Cardiac muscle cell (in vitro differentiated cells and primary cell): ENCODE data around the gene CA9. TPM values are rescaled to one million over a fixed set of nuclear protein-coding genes. Genes with fewer than 3 reads are reported as not detected.

Experiments
- DNase-seq, 2 donors: peaks; one replicate each; pipeline versions ENCODE4 v3.0.0 to v3.0.0-alpha.2; 2010 to 2017; ENCODE audit warnings: low read depth in 1 of 2, low spot score in 1 of 2
- H3K27ac ChIP-seq: fragments of 200-600 bp; sonication (generic); 2 replicates; pipeline ENCODE4 v1.5.1; 2016
- H3K27me3 ChIP-seq: fragments of 200-600 bp; sonication (generic); 2 replicates; pipeline ENCODE4 v1.6.0; 2016; ENCODE audit warnings: control low read depth
- H3K36me3 ChIP-seq: fragments of 200-600 bp; sonication (generic); 2 replicates; pipeline ENCODE4 v1.5.1; 2016; ENCODE audit warnings: control low read depth
- H3K4me1 ChIP-seq: fragments of 200-600 bp; sonication (generic); 2 replicates; pipeline ENCODE4 v1.8.1; 2017; ENCODE audit warnings: low read depth, mild to moderate bottlenecking, mixed run types
- H3K4me3 ChIP-seq: fragments of 200-600 bp; sonication (generic); 2 replicates; pipeline ENCODE4 v1.5.1; 2016; ENCODE audit warnings: mild to moderate bottlenecking
- H3K9me3 ChIP-seq: fragments of 200-600 bp; sonication (generic); 2 replicates; pipeline ENCODE4 v1.5.1; 2017; ENCODE audit warnings: low read depth, mild to moderate bottlenecking, control low read depth
- CTCF ChIP-seq: IDR thresholded peaks from 2 replicates; pipeline ENCODE4 v1.5.1; 2012; ENCODE audit warnings: low read depth, mild to moderate bottlenecking, low read length
- polyA plus RNA-seq: library from polyadenylated mRNA; unstranded; fragments of >200 nt; fragmentation: Nextera tagmentation; extraction: Ambion mirVana; gene quantifications from 2 replicates; pipeline ENCODE4 v1.2.1, GENCODE V29; 2016
- total RNA-seq: library from RNA; depleted of rRNA; stranded (reverse); fragments of >200 nt; gene quantifications from 2 replicates; pipeline ENCODE4 v1.2.3, GENCODE V29; 2016

CA9 gene
- total and polyA plus RNA-seq, 2 experiments from 2014 or later, result 2.4 to 2.6 TPM

- no peak for DNase-seq
- Histone ChIP-seq H3K9me3 (no peaks in the 10 kb centered on the region), H3K36me3 (peaks cover 92% of the 10 kb centered on the region), H3K27me3 (no peaks in the 10 kb centered on the region), H3K4me1 (no peaks in the 10 kb centered on the region), H3K4me3 (no peak overlapping the region), H3K27ac (no peak overlapping the region)
- no peak for TF ChIP-seq CTCF
These were observed 45.2 kb downstream of the CA9 start for GRCh38 chr9:35718721-35719511.

GRCh38 chr9:35719546-35719945, 45.8 kb downstream of the CA9 start:
- no peaks in the 10 kb centered on the region for H3K4me1 ChIP-seq

GRCh38 chr9:35723426-35723825, 49.7 kb downstream of the CA9 start:
- Histone ChIP-seq H3K9me3 (no peaks in the 10 kb centered on the region), H3K27ac (no peak overlapping the region), H3K4me1 (peaks cover 18% of the 10 kb centered on the region), H3K4me3 (no peak overlapping the region), H3K27me3 (no peaks in the 10 kb centered on the region), H3K36me3 (peaks cover 69% of the 10 kb centered on the region)
- DNase-seq, result peak in 1 of 2 donors; percentile 26
- no peak for TF ChIP-seq CTCF

More at GRCh38 chr9:35719546-35719945, 45.8 kb downstream of the CA9 start:
- DNase-seq, result no peak
- Histone ChIP-seq H3K9me3 (no peaks in the 10 kb centered on the region), H3K27me3 (no peaks in the 10 kb centered on the region), H3K4me3 (no peak overlapping the region), H3K36me3 (peaks cover 92% of the 10 kb centered on the region), H3K27ac (no peak overlapping the region)
- no peak for TF ChIP-seq CTCF

GRCh38 chr9:35723908-35724307, 50.2 kb downstream of the CA9 start:
- peaks cover 23% of the 10 kb centered on the region for H3K4me1 ChIP-seq
- peaks cover 64% of the 10 kb centered on the region for H3K36me3 ChIP-seq
- H3K9me3 ChIP-seq, result no peaks in the 10 kb centered on the region

GRCh38 chr9:35725362-35725761, 51.6 kb downstream of the CA9 start:
- Histone ChIP-seq H3K27me3 (no peaks in the 10 kb centered on the region), H3K9me3 (no peaks in the 10 kb centered on the region), H3K27ac (no peak overlapping the region), H3K36me3 (peaks cover 50% of the 10 kb centered on the region), H3K4me1 (peaks cover 37% of the 10 kb centered on the region), H3K4me3 (no peak overlapping the region)
- TF ChIP-seq CTCF, result no peak
- no peak for DNase-seq

More at GRCh38 chr9:35723908-35724307, 50.2 kb downstream of the CA9 start:
- H3K27ac ChIP-seq, result no peak overlapping the region
- H3K27me3 ChIP-seq, result no peaks in the 10 kb centered on the region
- no peak for TF ChIP-seq CTCF
- DNase-seq, result no peak
- no peak overlapping the region for H3K4me3 ChIP-seq
